ENCODE results near the gene DRAM1. TPM values are rescaled to one million over a fixed set of nuclear protein-coding genes. Genes with fewer than 3 reads are reported as not detected.
"Not testable (repeated sequence)": the region's sequence is repeated elsewhere in the genome, so short reads cannot be mapped to it uniquely, and the experiment has no call there.

Gene DRAM1
- total RNA-seq, 1 donor from 2014 or later = 35.3 TPM

- no peak for DNase-seq (ENCODE audit: low spot score)
These were observed 19.0 kb upstream of the DRAM1 start for GRCh38 chr12:101858361-101858760.

GRCh38 chr12:101859664-101860607 lies 17.4 kb upstream of the DRAM1 start:
- DNase-seq (ENCODE audit: low spot score) = no peak

- not testable (repeated sequence) for DNase-seq (ENCODE audit: low spot score)
These were observed 15.7 kb upstream of the DRAM1 start for GRCh38 chr12:101861688-101862087.

- DNase-seq (ENCODE audit: low spot score) = no peak
These were observed 15.1 kb upstream of the DRAM1 start for GRCh38 chr12:101862245-101862644.

GRCh38 chr12:101863981-101864380 lies 13.4 kb upstream of the DRAM1 start:
- DNase-seq (ENCODE audit: low spot score) = no peak

GRCh38 chr12:101866615-101867373 lies 10.6 kb upstream of the DRAM1 start:
- DNase-seq (ENCODE audit: low spot score) = no peak

GRCh38 chr12:101867619-101868018 lies 9.8 kb upstream of the DRAM1 start:
- DNase-seq (ENCODE audit: low spot score) = not testable (repeated sequence)

GRCh38 chr12:101870925-101871324 lies 6.5 kb upstream of the DRAM1 start:
- DNase-seq (ENCODE audit: low spot score) = no peak

GRCh38 chr12:101875162-101875561 lies 2.2 kb upstream of the DRAM1 start:
- DNase-seq (ENCODE audit: low spot score) = no peak

- no peak for DNase-seq (ENCODE audit: low spot score)
These were observed 989 bp upstream of the DRAM1 start for GRCh38 chr12:101876322-101876860.

- no peak for DNase-seq (ENCODE audit: low spot score)
These were observed 444 bp downstream of the DRAM1 start for GRCh38 chr12:101877806-101878242.

GRCh38 chr12:101878243-101878821 lies 952 bp downstream of the DRAM1 start:
- DNase-seq (ENCODE audit: low spot score) = no peak

- DNase-seq (ENCODE audit: low spot score) = no peak
These were observed 3.4 kb downstream of the DRAM1 start for GRCh38 chr12:101880769-101881168.

- DNase-seq (ENCODE audit: low spot score) = no peak
These were observed 3.8 kb downstream of the DRAM1 start for GRCh38 chr12:101881228-101881627.

- no peak for DNase-seq (ENCODE audit: low spot score)
These were observed 6.8 kb downstream of the DRAM1 start for GRCh38 chr12:101884174-101884573.

GRCh38 chr12:101884781-101885340 lies 7.5 kb downstream of the DRAM1 start:
- not testable (repeated sequence) for DNase-seq (ENCODE audit: low spot score)

GRCh38 chr12:101885912-101886561 lies 8.7 kb downstream of the DRAM1 start:
- DNase-seq (ENCODE audit: low spot score) = no peak

- no peak for DNase-seq (ENCODE audit: low spot score)
These were observed 11.9 kb downstream of the DRAM1 start for GRCh38 chr12:101889211-101889752.

GRCh38 chr12:101891462-101891971 lies 14.1 kb downstream of the DRAM1 start:
- DNase-seq (ENCODE audit: low spot score) = no peak

GRCh38 chr12:101892794-101893193 lies 15.4 kb downstream of the DRAM1 start:
- DNase-seq (ENCODE audit: low spot score) = no peak

Data from mesenteric fat pad (tissue), 1 donor.